ENCODE measurements around the gene PFKFB2. TPM values are rescaled to one million over a fixed set of nuclear protein-coding genes. Genes with fewer than 3 reads are reported as not detected.

The PFKFB2 gene
- total RNA-seq, 1 donor from 2014 or later: 13.3 TPM

DNA sequence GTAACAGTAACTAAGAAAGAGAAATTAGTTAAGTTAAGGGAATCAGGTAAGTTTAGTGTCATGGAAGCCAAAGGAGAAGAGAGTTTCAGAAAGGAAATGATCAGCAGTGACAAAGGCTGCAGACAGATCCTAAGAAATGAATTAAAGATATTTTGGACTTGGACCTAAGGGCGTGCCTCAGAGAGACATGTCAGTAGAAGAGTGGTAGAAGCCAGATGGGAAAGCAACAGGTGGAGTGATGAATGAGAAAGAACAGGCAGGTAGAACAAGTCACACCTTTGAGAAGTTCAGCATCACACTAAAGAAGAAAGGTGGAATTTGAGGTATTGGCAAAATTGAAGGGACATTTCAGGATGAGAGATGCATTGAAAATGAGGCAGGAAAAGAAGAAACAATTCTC is 49.6 kb downstream of the PFKFB2 start:
- H3K4me1 Mint-ChIP-seq (ENCODE audit: low read depth): no peaks in the 10 kb centered on the region
- no peaks in the 10 kb centered on the region for H3K36me3 Mint-ChIP-seq (ENCODE audit: low read depth)
- no peak overlapping the region for H3K4me3 Mint-ChIP-seq (ENCODE audit: unreplicated experiment)
- H3K27me3 Mint-ChIP-seq (ENCODE audit: low read depth): peaks cover 42% of the 10 kb centered on the region
- no peaks in the 10 kb centered on the region for H3K9me3 Mint-ChIP-seq (ENCODE audit: low read depth)
- no peak for DNase-seq (ENCODE audit: low spot score)
- no peak overlapping the region for H3K27ac Mint-ChIP-seq (ENCODE audit: unreplicated experiment)
- TF ChIP-seq, protein P1, sequence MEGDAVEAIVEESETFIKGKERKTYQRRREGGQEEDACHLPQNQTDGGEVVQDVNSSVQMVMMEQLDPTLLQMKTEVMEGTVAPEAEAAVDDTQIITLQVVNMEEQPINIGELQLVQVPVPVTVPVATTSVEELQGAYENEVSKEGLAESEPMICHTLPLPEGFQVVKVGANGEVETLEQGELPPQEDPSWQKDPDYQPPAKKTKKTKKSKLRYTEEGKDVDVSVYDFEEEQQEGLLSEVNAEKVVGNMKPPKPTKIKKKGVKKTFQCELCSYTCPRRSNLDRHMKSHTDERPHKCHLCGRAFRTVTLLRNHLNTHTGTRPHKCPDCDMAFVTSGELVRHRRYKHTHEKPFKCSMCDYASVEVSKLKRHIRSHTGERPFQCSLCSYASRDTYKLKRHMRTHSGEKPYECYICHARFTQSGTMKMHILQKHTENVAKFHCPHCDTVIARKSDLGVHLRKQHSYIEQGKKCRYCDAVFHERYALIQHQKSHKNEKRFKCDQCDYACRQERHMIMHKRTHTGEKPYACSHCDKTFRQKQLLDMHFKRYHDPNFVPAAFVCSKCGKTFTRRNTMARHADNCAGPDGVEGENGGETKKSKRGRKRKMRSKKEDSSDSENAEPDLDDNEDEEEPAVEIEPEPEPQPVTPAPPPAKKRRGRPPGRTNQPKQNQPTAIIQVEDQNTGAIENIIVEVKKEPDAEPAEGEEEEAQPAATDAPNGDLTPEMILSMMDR (IDR thresholded peaks at IDR 0.05): no peak

DNA sequence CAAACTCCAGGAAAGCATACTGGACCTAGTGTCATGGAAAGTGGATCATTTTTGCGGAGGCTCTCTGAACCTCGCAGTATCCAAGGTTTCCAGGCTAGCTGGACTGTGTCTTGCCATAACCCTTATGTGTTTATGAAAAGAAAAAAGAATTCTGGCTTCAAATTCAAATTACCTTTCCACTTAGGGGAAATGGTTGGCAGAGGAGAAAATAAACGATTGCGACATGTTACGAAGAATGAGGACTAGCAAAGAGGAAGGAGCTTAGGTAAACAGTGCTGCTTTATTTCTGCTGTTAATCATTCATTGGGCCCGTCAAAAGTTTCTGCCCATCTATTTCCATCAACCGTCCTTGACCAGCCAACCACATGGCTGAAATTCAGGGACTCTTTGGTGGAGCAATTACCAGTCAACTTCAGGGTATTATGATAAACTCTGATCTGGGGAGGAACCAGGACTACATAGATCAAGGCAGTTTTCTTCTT is 50.9 kb downstream of the PFKFB2 start, which contains the start of gene C4BPA:
TSS of gene C4BPA (plus strand) at position 342 of the 482 bp plus-strand sequence. CDS start 8,793 bp downstream, outside the sequence.
- H3K4me1 Mint-ChIP-seq (ENCODE audit: low read depth): no peaks in the 10 kb centered on the region
- DNase-seq (ENCODE audit: low spot score): no peak
- no peak within 1 kb of the TSS for H3K4me3 Mint-ChIP-seq (ENCODE audit: unreplicated experiment)
- TF ChIP-seq, protein P1 (IDR thresholded peaks at IDR 0.05): no peak
- no peak within 1 kb of the TSS for H3K27ac Mint-ChIP-seq (ENCODE audit: unreplicated experiment)
- no peaks in the 10 kb centered on the region for H3K36me3 Mint-ChIP-seq (ENCODE audit: low read depth)
- peaks cover 46% of the 10 kb centered on the region for H3K27me3 Mint-ChIP-seq (ENCODE audit: low read depth)
- H3K9me3 Mint-ChIP-seq (ENCODE audit: low read depth): no peaks in the 10 kb centered on the region

DNA sequence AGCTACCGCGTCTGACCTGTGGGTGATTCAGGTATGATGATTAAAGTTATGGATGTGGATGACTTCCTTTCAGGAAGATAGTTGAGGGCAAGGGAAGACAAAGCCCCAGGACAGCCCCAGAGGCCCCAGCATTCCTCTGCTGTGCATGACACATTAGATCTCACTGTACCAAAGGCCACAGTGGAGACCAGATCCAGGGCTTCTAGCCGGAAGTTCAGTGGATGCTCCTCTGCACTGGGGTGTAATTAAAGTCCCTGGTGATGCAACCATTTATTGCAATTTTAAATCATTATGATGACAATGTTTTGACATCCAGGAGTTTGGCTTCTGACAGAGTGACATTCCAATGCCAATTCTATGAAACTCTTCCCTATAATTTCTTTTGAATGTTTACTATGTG is 55.9 kb downstream of the PFKFB2 start:
- peaks cover 34% of the 10 kb centered on the region for H3K27me3 Mint-ChIP-seq (ENCODE audit: low read depth)
- H3K36me3 Mint-ChIP-seq (ENCODE audit: low read depth): no peaks in the 10 kb centered on the region
- H3K4me1 Mint-ChIP-seq (ENCODE audit: low read depth): no peaks in the 10 kb centered on the region
- TF ChIP-seq, protein P1 (IDR thresholded peaks at IDR 0.05): no peak
- no peak for DNase-seq (ENCODE audit: low spot score)
- no peak overlapping the region for H3K4me3 Mint-ChIP-seq (ENCODE audit: unreplicated experiment)
- no peak overlapping the region for H3K27ac Mint-ChIP-seq (ENCODE audit: unreplicated experiment)
- H3K9me3 Mint-ChIP-seq (ENCODE audit: low read depth): no peaks in the 10 kb centered on the region

DNA sequence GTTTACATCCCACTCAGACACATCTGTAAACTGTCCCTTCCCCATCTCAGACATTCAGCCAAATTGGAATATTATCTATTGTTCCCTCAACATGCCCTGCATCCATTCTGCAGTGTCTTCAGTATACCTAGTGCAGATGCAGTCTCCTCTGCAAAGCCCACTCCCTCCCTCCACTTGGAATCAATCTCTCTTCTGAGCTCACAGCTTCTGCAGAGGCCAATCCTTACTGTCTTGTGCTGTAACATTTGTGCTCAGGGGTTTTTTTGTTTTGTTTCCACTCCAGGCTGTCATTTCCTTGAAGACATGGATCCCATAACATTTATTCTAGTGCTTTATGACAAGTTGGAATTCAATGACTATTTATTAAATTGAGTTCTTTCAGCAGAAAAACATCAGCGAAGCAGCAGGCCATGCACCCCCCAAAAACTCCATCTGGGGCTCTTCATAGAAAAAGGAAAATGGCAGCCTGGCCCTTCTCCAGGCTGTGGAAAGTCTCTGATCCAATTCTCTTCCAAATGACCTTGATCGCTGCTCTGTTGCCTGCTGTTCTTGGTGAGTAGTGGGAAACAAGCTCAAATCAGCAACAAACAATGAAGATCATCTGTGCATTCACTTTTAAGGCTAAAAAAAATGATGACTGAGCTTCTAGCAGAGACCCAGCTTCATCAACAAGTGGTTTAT is 59.7 kb downstream of the PFKFB2 start:
- Mint-ChIP-seq H3K27ac (ENCODE audit: unreplicated experiment) (no peak overlapping the region), H3K9me3 (ENCODE audit: low read depth) (no peaks in the 10 kb centered on the region), H3K4me3 (ENCODE audit: unreplicated experiment) (no peak overlapping the region), H3K36me3 (ENCODE audit: low read depth) (no peaks in the 10 kb centered on the region), H3K27me3 (ENCODE audit: low read depth) (peaks cover 23% of the 10 kb centered on the region), H3K4me1 (ENCODE audit: low read depth) (no peaks in the 10 kb centered on the region)
- DNase-seq (ENCODE audit: low spot score): no peak
- TF ChIP-seq, protein P1 (IDR thresholded peaks at IDR 0.05): no peak

DNA sequence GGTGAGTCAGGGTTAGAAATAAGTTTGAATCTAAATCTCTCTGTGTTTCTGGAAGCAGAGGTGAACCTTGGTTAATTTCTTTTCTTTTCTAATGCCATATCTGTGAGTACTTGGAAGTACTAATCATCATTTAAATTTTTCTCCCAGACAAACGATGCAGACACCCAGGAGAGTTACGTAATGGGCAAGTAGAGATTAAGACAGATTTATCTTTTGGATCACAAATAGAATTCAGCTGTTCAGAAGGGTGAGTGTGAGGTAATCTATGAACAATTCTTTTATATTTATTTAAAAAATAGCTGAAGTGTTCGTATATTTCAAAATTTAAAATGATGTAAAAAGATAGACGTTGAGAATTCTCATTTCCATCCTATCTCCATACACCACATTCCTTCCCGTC is 62.2 kb downstream of the PFKFB2 start:
- Mint-ChIP-seq H3K9me3 (ENCODE audit: low read depth) (no peaks in the 10 kb centered on the region), H3K36me3 (ENCODE audit: low read depth) (no peaks in the 10 kb centered on the region), H3K27me3 (ENCODE audit: low read depth) (peaks cover 16% of the 10 kb centered on the region), H3K4me1 (ENCODE audit: low read depth) (no peaks in the 10 kb centered on the region), H3K27ac (ENCODE audit: unreplicated experiment) (no peak overlapping the region), H3K4me3 (ENCODE audit: unreplicated experiment) (no peak overlapping the region)
- no peak for DNase-seq (ENCODE audit: low spot score)
- TF ChIP-seq, protein P1 (IDR thresholded peaks at IDR 0.05): no peak
